DMS114 treated with DMSO at 0.1 percent for 48 hours (cell line): Measurements from ENCODE around the gene LARP6.

Source experiments
- DNase-seq: peaks from one replicate; lab custom pipeline; 2025; ENCODE audit not compliant: unreplicated experiment; lab: John Stamatoyannopoulos, UW

Gene LARP6

GRCh38 chr15:70796516-70797310, 57.2 kb downstream of the LARP6 start:
- DNase-seq, result no peak

- DNase-seq, result no peak
These were observed 58.7 kb downstream of the LARP6 start for GRCh38 chr15:70795311-70795665.

GRCh38 chr15:70794596-70795310, 59.2 kb downstream of the LARP6 start:
- DNase-seq, result no peak

GRCh38 chr15:70793694-70794093, 60.3 kb downstream of the LARP6 start:
- no peak for DNase-seq

GRCh38 chr15:70792171-70792573, 61.8 kb downstream of the LARP6 start:
- no peak for DNase-seq

- no peak for DNase-seq
These were observed 62.7 kb downstream of the LARP6 start for GRCh38 chr15:70791259-70791658.

- no peak for DNase-seq
These were observed 64.7 kb downstream of the LARP6 start for GRCh38 chr15:70789213-70789612.

- DNase-seq, result no peak
These were observed 65.6 kb downstream of the LARP6 start for GRCh38 chr15:70788114-70789049.

- no peak for DNase-seq
These were observed 67.0 kb downstream of the LARP6 start for GRCh38 chr15:70786996-70787395.

- no peak for DNase-seq
These were observed 70.3 kb downstream of the LARP6 start for GRCh38 chr15:70783610-70784022.

- no peak for DNase-seq
These were observed 70.9 kb downstream of the LARP6 start for GRCh38 chr15:70783041-70783440.

- no peak for DNase-seq
These were observed 72.7 kb downstream of the LARP6 start for GRCh38 chr15:70781236-70781635.
